NCI-H524 treated with DMSO at 0.1 percent for 48 hours (cell line): ENCODE data around the gene MPHOSPH8.
"Not testable (repeated sequence)": the region's sequence is repeated elsewhere in the genome, so short reads cannot be mapped to it uniquely, and the experiment has no call there.

Experiments
- DNase-seq: peaks from one replicate; lab custom pipeline; 2025; lab: John Stamatoyannopoulos, UW

MPHOSPH8 gene

GRCh38 chr13:19681517-19681916 lies 48.1 kb downstream of the MPHOSPH8 start:
- no peak for DNase-seq

DNA sequence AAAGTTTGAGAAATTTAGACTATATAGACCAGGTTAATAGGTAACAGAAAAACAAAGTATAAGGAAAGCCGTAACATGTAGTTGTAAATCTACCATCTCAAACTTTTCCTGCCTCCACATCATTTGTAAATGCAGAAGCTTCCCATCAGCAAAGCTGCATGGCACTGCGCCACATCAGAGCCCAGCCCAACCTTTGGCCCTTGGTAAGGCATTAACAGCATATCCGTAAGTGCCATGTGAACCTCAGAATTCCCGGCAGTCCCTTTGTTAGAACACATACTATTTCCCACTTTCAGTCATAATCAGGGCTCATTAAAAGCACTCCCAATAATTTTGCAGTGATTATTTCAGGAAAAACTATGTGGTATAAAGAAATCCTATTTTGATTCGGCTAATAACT lies 51.6 kb downstream of the MPHOSPH8 start:
- DNase-seq = no peak

GRCh38 chr13:19685437-19685836 lies 52.0 kb downstream of the MPHOSPH8 start:
- no peak for DNase-seq

DNA sequence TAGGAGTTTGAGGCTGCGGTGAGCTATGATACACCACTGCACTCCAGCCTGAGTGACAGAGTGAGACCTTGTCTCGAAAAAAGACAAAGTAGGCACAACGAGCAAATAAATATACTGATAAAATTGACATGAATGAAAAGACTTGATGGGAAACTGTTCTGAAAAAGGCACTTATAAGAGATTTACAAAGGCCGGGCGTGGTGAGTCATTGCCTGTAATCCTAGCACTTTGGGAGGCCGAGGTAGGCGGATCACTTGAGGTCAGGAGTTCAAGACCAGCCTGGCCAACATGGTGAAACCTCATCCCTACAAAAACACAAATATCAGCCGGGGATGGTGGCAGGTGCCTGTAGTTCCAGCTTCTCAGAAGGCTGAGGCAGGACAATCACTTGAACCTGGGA lies 58.0 kb downstream of the MPHOSPH8 start:
- not testable (repeated sequence) for DNase-seq

DNA sequence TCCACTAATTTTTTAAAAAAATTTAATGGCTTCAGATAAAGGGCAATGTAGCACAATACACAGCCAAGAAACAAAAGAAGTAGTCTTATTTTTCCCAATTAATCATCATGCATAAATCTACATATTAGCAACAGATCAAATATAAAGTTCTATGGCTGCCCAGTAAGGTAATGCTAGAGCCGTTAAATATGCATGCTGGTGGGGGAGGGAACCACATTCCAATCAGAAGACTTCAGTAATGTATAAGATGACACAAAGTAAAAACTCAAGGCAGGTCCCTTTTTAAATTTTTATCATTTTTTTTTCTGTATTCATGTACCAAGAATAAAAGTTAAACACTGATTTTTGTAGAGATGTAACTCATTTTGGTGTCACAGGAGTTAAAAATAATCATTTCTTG lies 62.0 kb downstream of the MPHOSPH8 start:
- DNase-seq = no peak

DNA sequence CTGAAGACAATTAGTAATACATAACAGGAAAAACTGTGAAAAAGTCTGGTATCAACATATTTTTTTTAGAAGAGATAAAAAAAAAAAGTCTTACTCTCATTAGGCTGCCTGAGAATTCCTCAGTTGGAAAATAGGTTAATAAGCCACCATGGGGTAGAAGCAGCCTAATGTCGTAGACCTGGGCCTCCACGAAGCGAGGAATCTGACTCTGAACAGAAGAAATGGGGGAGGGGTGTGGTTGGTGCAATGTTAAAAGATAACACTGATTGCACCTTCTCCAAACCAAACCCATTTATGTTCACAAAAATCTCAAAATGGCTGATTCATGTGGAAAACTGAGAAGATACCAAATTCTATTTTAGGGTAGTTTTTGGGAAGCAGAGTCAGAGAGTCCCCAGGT lies 62.4 kb downstream of the MPHOSPH8 start:
- DNase-seq = no peak

- DNase-seq = not testable (repeated sequence)
These were observed 67.5 kb downstream of the MPHOSPH8 start for GRCh38 chr13:19700963-19701362.

DNA sequence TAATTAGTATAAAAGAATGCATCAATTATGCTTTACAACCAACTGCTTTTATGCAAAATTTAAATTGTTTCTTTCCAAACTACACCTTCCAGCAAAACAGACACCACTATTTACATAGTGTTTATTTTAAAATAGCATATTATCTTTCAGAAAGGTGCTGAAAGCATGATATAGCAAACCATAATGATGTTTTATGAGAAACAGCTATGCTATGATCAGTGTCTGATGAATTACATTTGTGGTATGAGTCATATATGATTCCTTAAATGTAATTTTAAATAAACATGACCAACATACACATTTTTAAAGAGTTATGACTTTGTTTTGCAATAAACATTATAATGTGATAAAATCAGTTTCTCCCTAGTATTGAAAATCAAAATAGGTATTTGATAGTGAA lies 68.2 kb downstream of the MPHOSPH8 start:
- not testable (repeated sequence) for DNase-seq

- DNase-seq = not testable (repeated sequence)
These were observed 70.8 kb downstream of the MPHOSPH8 start for GRCh38 chr13:19704256-19704655.

DNA sequence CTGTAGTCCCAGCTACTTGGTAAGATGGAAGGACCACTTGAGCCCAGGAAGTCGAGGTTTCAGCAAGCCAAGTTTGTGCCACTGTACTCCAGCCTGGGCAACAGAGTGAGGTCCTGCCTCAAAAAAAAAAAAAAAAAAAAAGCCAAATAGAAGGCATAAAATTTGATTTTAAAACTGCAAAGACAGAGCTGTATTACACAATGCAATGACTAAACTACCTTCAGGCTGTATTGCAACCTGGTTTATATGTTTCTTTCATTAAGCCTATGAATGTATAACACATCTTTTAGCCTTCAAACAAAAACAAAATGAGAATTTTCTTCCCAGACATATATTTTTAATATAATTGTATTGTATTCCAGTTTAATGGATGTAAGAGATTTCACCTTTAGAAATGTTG lies 75.6 kb downstream of the MPHOSPH8 start:
- DNase-seq = not testable (repeated sequence)

GRCh38 chr13:19709782-19710181 lies 76.3 kb downstream of the MPHOSPH8 start:
- DNase-seq = not testable (repeated sequence)

- no peak for DNase-seq
These were observed 79.9 kb downstream of the MPHOSPH8 start for GRCh38 chr13:19713186-19713965.

GRCh38 chr13:19720039-19720438 lies 86.6 kb downstream of the MPHOSPH8 start:
- no peak for DNase-seq
